T-helper 22 cell (primary cell): ENCODE results near the gene THUMPD2.
"Not testable (repeated sequence)": the region's sequence is repeated elsewhere in the genome, so short reads cannot be mapped to it uniquely, and the experiment has no call there.

Source experiments
- DNase-seq: peaks from one replicate; pipeline ENCODE4 v3.0.0-alpha.2; 2020; ENCODE audit warnings: low read depth

THUMPD2 gene

GRCh38 chr2:39778775-39779340 is at the start of gene THUMPD2:
Gene THUMPD2, minus strand, starts transcription at chr2:39779258. Its CDS starts 19 bp downstream, at chr2:39779239.
- DNase-seq: no peak

DNA sequence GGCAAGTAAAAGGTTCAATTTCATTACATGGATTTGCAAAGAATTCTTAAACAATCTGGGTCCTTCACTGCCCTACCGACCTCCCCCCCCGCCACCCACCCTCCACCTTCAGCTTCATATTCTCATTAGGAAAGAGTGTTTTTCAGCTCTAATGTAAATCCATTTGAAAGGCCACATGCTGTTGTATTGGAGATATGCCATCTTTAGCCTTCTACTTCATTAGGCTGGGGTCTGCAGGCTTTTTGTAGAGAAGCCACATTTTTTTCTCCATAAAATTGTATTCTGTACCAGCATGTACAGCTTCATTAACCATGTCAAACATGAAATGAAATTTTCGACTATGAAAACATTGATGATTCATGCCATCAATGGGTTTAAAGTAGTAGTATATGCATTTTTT is 42.8 kb upstream of the THUMPD2 start:
- DNase-seq: no peak

DNA sequence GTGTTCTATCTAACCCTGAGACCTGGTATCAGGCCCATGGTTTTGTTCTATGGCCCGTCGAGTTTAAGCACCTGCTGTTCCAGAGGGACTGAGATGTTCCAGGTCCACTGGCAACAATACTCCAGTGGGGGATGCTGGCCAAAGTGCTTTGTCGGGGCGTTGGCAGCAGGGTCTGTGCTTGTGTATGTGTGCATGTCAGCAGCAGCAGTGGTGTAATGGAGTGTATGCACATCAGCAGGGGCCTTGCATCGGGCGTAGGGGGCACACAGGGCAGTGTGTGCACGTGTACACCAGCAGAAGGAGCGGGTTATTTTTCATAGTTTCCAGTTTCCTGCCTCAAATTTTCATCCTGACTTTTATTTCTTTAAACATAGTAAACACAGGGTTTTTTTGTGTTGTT is 37.8 kb upstream of the THUMPD2 start:
- DNase-seq: no peak

- no peak for DNase-seq
Observed at GRCh38 chr2:39816428-39816827, 37.4 kb upstream of the THUMPD2 start.

DNA sequence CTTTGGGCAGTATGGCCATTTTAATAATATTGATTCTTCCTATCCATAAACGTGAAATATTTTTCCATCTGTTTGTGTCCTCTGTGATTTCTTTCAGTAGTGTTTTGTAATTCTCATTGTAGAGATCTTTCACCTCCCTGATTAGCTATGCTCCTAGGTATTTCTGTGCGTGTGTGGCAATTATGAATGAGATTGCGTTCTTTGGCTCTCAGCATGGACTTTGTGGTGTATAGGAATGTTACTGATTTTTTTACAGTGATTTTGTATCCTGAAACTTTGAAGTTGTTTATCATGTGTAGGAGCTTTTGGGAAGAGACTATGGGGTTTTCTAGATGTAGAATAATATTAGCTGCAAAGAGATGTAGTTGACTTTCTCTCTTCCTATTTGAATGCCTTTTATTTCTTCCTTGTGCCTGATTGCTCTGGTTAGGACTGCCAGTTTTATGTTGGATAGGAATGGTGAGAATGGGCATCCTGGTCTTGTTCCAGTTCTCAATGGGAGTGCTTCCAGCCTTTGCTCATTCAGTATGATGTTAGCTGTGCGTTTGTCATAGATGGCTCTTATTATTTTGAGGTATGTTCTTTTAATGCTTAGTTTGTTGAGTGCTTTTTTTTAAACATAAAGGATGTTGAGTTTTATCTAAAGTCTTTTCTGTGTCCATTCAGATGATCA is 27.0 kb upstream of the THUMPD2 start:
- DNase-seq: no peak

- DNase-seq: no peak
Observed at GRCh38 chr2:39803839-39804238, 24.8 kb upstream of the THUMPD2 start.

- no peak for DNase-seq
Observed at GRCh38 chr2:39800752-39801151, 21.7 kb upstream of the THUMPD2 start.

DNA sequence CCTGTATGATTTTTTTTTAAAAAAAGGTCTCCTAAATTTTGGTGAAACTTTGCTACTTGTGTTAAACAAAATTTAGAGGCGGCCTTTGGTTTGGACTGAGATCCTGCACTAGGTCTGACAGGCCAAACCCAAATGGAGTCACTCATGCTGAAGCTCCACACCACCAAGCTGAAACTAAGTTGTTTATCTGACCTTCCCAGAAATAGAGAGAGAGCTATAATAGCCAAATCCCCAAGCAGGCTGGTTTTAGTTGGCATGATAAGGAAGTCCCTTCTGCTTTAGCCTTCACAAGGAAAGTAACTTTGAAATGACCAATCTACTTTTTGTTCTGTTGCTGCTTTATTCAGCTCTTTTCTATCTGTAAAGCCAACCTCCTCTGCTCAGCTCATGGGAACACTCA is 17.1 kb upstream of the THUMPD2 start:
- DNase-seq: no peak

DNA sequence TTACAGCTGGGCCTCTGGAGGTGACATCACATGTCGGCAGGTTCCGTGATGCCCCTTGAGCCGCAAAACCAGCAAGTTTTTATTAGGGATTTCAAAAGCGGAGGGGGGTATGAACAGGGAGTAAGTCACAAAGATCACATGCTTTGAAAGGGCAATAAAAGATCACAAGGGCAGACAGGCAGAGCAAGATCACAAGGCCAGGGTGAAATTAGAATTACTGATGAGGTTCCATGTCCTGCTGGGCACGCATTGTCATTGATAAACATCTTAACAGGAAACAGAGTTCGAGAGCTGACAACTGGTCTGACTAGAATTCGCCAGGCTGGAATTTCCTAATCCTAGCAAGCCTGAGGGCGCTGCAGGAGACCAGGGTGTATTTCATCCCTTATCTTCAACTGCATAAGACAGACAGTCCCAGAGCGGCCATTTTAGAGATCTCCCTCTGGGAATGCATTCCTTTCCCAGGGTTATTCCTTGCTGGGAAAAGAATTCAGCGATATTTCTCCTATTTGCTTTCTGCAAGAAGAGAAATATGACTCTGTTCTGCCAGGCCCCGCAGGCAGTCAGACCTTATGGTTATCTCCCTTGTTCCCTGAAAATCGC is 11.3 kb upstream of the THUMPD2 start:
- DNase-seq: not testable (repeated sequence)

GRCh38 chr2:39787950-39788349 is 8.9 kb upstream of the THUMPD2 start:
- no peak for DNase-seq

GRCh38 chr2:39786761-39787522 is 7.9 kb upstream of the THUMPD2 start:
- no peak for DNase-seq

GRCh38 chr2:39782591-39782990 is 3.5 kb upstream of the THUMPD2 start:
- no peak for DNase-seq

GRCh38 chr2:39781697-39782096 is 2.6 kb upstream of the THUMPD2 start:
- no peak for DNase-seq

DNA sequence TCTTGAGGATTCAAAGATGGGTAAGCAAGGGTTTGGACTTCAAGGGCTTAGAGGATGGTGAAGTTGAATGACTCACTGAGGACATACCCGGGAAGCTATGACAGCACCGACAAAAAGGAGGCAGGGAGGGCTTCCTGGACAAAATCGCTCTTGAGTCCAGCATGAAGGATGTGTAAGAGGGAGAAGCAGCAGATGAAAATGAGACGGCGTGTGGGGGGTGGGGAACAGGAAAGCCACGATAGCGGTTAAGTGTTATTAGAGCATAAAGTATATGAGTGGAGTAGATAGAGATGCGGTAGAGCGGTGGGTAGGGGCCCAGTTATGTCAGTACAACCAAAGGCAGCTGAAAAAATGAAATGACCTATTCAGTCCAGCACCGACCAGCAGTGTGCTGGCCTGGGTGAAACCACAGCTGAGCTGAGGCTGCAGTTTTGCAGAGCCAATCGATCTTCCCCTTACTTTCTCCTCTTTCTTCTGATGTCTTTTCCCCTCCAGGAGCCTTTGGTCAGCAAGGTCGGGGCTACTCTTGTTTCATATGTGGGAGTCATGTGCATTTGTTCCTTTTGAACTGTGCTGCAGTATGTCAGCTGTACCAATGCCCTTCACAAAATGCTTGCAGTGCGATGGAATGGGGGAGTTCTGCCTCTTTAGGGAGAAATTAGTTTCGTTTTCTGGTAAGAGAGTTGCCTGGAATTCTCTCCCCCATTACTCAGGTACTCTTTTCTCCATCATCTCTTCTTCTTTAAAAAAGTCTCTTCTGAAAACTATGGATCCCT is 2.0 kb upstream of the THUMPD2 start:
- DNase-seq: no peak

DNA sequence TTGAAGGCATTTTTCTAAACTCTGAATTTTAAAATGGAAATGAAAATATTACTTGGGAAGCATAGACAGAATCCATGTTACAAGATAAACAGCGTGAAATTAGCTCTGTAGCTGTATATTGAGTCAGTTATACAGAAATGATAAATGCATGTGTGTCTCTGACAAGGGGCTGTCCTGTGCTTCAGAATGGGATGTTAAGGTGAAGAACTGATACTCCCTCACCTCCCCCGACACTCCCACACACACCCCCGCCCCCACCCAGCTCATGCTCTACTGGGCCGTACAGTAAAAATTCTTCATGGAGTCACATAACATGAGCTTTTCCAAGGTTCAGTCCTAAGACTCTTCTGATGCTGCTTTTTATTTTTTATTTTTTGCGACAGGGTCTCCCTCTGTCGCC is 869 bp upstream of the THUMPD2 start:
- DNase-seq: no peak

GRCh38 chr2:39779341-39779851 is 338 bp upstream of the THUMPD2 start:
- DNase-seq: no peak

- DNase-seq: no peak
Observed at GRCh38 chr2:39778233-39778632, 825 bp downstream of the THUMPD2 start.

- DNase-seq: no peak
Observed at GRCh38 chr2:39772812-39773152, 6.3 kb downstream of the THUMPD2 start.

GRCh38 chr2:39772086-39772811 is 6.8 kb downstream of the THUMPD2 start:
- DNase-seq: no peak

GRCh38 chr2:39762448-39762847 is 16.6 kb downstream of the THUMPD2 start:
- DNase-seq: no peak

DNA sequence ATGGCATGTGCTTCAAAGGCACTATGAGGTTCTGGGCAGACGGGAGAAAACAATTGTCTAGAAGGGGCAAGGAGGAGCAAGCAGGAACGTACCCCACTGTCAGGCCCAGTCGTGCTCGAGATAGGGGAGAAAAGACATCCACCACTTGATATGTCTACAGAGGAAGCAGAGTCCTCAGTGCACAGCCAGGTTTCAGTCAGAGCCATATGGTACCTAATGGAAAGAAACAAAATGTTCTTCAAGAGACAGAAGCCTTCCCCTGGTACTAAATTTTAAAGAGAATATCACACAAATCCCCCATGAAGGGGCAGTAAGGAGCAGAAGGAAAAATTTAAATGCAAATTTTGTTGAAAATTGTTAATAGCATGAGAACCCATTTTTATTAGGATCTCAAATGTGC is 21.9 kb downstream of the THUMPD2 start:
- DNase-seq: no peak
